LoVo (cell line): ENCODE results near the gene ITPRIPL2.

Experiments used
- DNase-seq: peaks from one replicate; pipeline ENCODE4 v3.0.0-alpha.2; 2016; ENCODE audit warnings: low spot score

Gene ITPRIPL2

GRCh38 chr16:19119564-19119963, 5.8 kb downstream of the ITPRIPL2 start:
- DNase-seq = no peak

- no peak for DNase-seq
Measured at GRCh38 chr16:19123535-19124178, 9.9 kb downstream of the ITPRIPL2 start.

GRCh38 chr16:19126300-19126699, 12.5 kb downstream of the ITPRIPL2 start:
- no peak for DNase-seq

- DNase-seq = no peak
Measured at GRCh38 chr16:19127205-19127604, 13.4 kb downstream of the ITPRIPL2 start.

GRCh38 chr16:19127674-19128131, 13.9 kb downstream of the ITPRIPL2 start:
- DNase-seq = no peak

GRCh38 chr16:19128454-19129200, 14.9 kb downstream of the ITPRIPL2 start:
- no peak for DNase-seq

- DNase-seq = no peak
Measured at GRCh38 chr16:19130385-19130784, 16.6 kb downstream of the ITPRIPL2 start.

- DNase-seq = peak; percentile 68
Measured at GRCh38 chr16:19130852-19131824, 17.4 kb downstream of the ITPRIPL2 start.

GRCh38 chr16:19131825-19132218, 18.1 kb downstream of the ITPRIPL2 start:
- DNase-seq = no peak

GRCh38 chr16:19132255-19132654, 18.5 kb downstream of the ITPRIPL2 start:
- DNase-seq = no peak

GRCh38 chr16:19132898-19133297, 19.1 kb downstream of the ITPRIPL2 start:
- no peak for DNase-seq

GRCh38 chr16:19133600-19133999, 19.8 kb downstream of the ITPRIPL2 start:
- DNase-seq = no peak

GRCh38 chr16:19135201-19135842, 21.6 kb downstream of the ITPRIPL2 start:
- no peak for DNase-seq

GRCh38 chr16:19135896-19136438, 22.2 kb downstream of the ITPRIPL2 start:
- DNase-seq = peak; percentile 86

- DNase-seq = no peak
Measured at GRCh38 chr16:19136549-19137196, 22.9 kb downstream of the ITPRIPL2 start.

- no peak for DNase-seq
Measured at GRCh38 chr16:19137201-19138128, 23.7 kb downstream of the ITPRIPL2 start.

GRCh38 chr16:19138601-19139000, 24.8 kb downstream of the ITPRIPL2 start:
- no peak for DNase-seq

- DNase-seq = no peak
Measured at GRCh38 chr16:19139436-19140091, 25.8 kb downstream of the ITPRIPL2 start.

GRCh38 chr16:19140396-19140795, 26.6 kb downstream of the ITPRIPL2 start:
- no peak for DNase-seq
